Keratinocyte (primary cell): ENCODE measurements around the gene EIF6.

Experiments
- EZH2 ChIP-seq: IDR thresholded peaks from one replicate; pipeline ENCODE4 v1.6.1; 2012; ENCODE audit warnings: inconsistent platforms, mild to moderate bottlenecking, low read length, moderate library complexity
- TF ChIP-seq, protein P1 (sequence below), 3 experiments: IDR thresholded peaks in 1 of 3; conservative IDR thresholded peaks in 1 of 3; optimal IDR thresholded peaks in 1 of 3; 2 replicates in 2 of 3; 3 replicates in 1 of 3; pipeline versions ENCODE3 to v1.5.1; 2011; ENCODE audit warnings: low read length in 3 of 3, mild to moderate bottlenecking in 3 of 3, moderate library complexity in 2 of 3, control low read depth in 1 of 3, inconsistent platforms in 1 of 3; ENCODE audit not compliant: insufficient read depth in 2 of 3; ENCODE audit errors: extremely low read depth in 1 of 3

DNA sequence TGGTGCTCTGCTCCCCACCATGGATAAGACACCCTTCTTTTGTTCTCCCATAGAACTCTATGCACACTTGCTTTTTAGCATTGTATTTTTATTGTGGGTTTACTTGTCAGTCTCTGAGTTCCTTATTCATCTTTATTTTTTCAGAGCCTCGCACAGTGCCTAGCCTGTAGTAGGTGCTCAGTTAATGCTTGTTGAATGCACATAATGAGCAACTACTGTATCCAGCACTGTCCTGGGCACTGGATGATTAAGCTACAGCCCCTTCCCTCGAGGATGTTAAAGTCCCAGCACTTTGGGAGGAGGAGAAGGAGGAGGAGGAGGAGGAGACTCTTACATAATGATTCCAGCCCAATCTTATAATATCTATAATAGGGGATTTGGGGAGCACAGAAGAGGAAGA lies 41.3 kb downstream of the EIF6 start:
- TF ChIP-seq, protein P1, sequence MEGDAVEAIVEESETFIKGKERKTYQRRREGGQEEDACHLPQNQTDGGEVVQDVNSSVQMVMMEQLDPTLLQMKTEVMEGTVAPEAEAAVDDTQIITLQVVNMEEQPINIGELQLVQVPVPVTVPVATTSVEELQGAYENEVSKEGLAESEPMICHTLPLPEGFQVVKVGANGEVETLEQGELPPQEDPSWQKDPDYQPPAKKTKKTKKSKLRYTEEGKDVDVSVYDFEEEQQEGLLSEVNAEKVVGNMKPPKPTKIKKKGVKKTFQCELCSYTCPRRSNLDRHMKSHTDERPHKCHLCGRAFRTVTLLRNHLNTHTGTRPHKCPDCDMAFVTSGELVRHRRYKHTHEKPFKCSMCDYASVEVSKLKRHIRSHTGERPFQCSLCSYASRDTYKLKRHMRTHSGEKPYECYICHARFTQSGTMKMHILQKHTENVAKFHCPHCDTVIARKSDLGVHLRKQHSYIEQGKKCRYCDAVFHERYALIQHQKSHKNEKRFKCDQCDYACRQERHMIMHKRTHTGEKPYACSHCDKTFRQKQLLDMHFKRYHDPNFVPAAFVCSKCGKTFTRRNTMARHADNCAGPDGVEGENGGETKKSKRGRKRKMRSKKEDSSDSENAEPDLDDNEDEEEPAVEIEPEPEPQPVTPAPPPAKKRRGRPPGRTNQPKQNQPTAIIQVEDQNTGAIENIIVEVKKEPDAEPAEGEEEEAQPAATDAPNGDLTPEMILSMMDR (optimal IDR thresholded peaks at IDR 0.05 in 1 of 3, IDR thresholded peaks at IDR 0.05 in 1 of 3, conservative IDR thresholded peaks at IDR 0.05 in 1 of 3; ENCODE audit: extremely low read depth in 1 of 3, insufficient read depth in 2 of 3, low read length in 3 of 3) = no peak
- TF ChIP-seq EZH2 = no peak
